ENCODE measurements around the gene EFCAB12.
"Not testable (repeated sequence)": the region's sequence is repeated elsewhere in the genome, so short reads cannot be mapped to it uniquely, and the experiment has no call there.

EFCAB12 gene

DNA sequence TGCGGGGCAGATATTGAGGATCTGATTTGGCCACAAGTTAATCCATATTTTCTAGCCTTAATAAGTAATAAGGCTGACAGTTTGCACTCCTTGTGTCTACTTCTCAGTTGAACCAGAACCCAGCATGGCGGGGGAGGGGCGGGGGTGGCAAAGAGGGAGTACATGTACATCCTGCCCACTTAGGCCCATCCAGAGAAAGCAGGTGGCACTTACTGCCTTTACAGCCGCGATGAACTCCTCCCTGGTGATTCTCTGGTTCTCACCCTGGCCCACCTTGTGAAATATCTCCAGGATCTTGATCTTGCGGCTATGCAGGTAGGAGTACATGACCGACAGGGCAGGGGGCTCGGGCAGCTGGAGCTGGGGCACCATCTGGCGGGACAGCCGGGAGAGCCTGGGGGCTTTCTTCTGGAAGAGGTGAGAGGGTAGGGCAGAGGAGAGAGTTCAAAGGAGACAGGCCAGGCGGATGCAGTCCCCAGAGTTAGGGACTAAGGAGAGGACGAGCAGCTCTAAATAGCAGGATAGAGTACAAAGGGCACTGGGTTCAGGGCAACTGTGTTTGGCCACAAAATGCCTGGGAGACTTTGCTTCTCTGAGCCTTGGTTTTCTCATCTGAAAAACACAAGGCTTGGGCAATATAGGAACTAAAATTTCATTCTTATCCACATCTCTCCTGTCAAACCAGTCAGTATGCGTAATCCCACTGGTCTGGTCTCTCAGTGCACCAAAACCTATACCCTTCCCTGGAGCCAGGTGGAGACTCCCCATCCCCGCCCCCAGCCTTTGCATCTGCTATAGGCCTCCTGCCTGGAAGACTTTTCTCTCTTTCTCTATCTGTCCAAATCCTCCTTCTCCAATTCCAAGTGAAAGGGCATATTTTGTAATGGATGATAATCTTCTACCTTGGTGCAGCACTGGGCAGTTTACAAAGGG lies 10.1 kb downstream of the EFCAB12 start:
- no peak overlapping the region for H3K4me3 ChIP-seq (ENCODE audit: low read depth, low read length)
- DNase-seq (ENCODE audit: low read depth, low spot score): no peak
- TF ChIP-seq CTCF (IDR thresholded peaks at IDR 0.05; ENCODE audit: low read depth, low read length): no peak
- in situ Hi-C loops (cut with HindIII; ENCODE audit: low sequenced_read_pairs): no loop called here

GRCh38 chr3:129417326-129417725 lies 11.1 kb downstream of the EFCAB12 start:
- no peak for TF ChIP-seq CTCF (IDR thresholded peaks at IDR 0.05; ENCODE audit: low read depth, low read length)
- in situ Hi-C loops (cut with HindIII; ENCODE audit: low sequenced_read_pairs): no loop called here
- no peak overlapping the region for H3K4me3 ChIP-seq (ENCODE audit: low read depth, low read length)
- peak; percentile 23 for DNase-seq (ENCODE audit: low read depth, low spot score)

GRCh38 chr3:129416415-129416814 lies 12.0 kb downstream of the EFCAB12 start:
- H3K4me3 ChIP-seq (ENCODE audit: low read depth, low read length): no peak overlapping the region
- in situ Hi-C loops (cut with HindIII; ENCODE audit: low sequenced_read_pairs): no loop called here
- no peak for DNase-seq (ENCODE audit: low read depth, low spot score)
- no peak for TF ChIP-seq CTCF (IDR thresholded peaks at IDR 0.05; ENCODE audit: low read depth, low read length)

- no peak overlapping the region for H3K4me3 ChIP-seq (ENCODE audit: low read depth, low read length)
- in situ Hi-C loops (cut with HindIII; ENCODE audit: low sequenced_read_pairs): no loop called here
- no peak for DNase-seq (ENCODE audit: low read depth, low spot score)
- TF ChIP-seq CTCF (IDR thresholded peaks at IDR 0.05; ENCODE audit: low read depth, low read length): no peak
Measured at GRCh38 chr3:129415830-129416229, 12.6 kb downstream of the EFCAB12 start.

DNA sequence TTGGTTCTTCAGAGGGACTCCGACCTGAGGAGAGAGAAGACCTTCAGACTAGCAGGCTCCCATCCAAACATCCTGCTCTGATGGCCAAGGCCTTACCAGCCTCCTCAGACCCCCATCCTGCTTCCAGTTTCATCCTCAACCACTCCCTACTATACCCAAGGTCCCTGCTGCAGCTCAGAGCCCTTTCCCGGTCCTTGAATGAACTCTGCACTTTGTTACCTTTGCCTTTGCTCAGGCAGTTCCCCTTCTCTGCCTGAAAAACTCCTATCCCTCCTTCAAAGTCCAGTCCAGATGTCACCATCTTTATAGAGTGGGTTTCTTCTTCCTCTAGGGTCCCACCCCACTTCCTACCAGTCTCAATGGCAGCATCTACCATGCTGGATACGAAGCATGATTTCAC lies 13.1 kb downstream of the EFCAB12 start:
- H3K4me3 ChIP-seq (ENCODE audit: low read depth, low read length): no peak overlapping the region
- in situ Hi-C loops (cut with HindIII; ENCODE audit: low sequenced_read_pairs): no loop called here
- TF ChIP-seq CTCF (IDR thresholded peaks at IDR 0.05; ENCODE audit: low read depth, low read length): no peak
- DNase-seq (ENCODE audit: low read depth, low spot score): no peak

- DNase-seq (ENCODE audit: low read depth, low spot score): peak; percentile 92
- in situ Hi-C loops (cut with HindIII; ENCODE audit: low sequenced_read_pairs): no loop called here
- TF ChIP-seq CTCF (IDR thresholded peaks at IDR 0.05; ENCODE audit: low read depth, low read length): no peak
- no peak overlapping the region for H3K4me3 ChIP-seq (ENCODE audit: low read depth, low read length)
Measured at GRCh38 chr3:129413687-129414506, 14.5 kb downstream of the EFCAB12 start.

GRCh38 chr3:129413238-129413637 lies 15.2 kb downstream of the EFCAB12 start:
- in situ Hi-C loops (cut with HindIII; ENCODE audit: low sequenced_read_pairs); DNase-seq (ENCODE audit: low read depth, low spot score); H3K4me3 ChIP-seq (ENCODE audit: low read depth, low read length): not testable (repeated sequence)
